BLaER1 (cell line): ENCODE results near the gene AMIGO3.
A peak's percentile ranks its signal among the peaks of the same experiment; 100 is the strongest.

Experiments used
- H3K27ac ChIP-seq: shearing (Covaris generic); formaldehyde crosslinking; 2 replicates; pipeline ENCODE4 v1.8.1; 2022
- H3K27me3 ChIP-seq: shearing (Covaris generic); formaldehyde crosslinking; 2 replicates; pipeline ENCODE4 v1.8.1; 2022
- H3K36me3 ChIP-seq: shearing (Covaris generic); formaldehyde crosslinking; 2 replicates; pipeline ENCODE4 v1.8.1; 2022
- H3K4me1 ChIP-seq: shearing (Covaris generic); formaldehyde crosslinking; 2 replicates; pipeline ENCODE4 v1.8.1; 2022
- H3K4me2 ChIP-seq: shearing (Covaris generic); formaldehyde crosslinking; 2 replicates; pipeline ENCODE4 v1.8.1; 2022
- H3K4me3 ChIP-seq: shearing (Covaris generic); formaldehyde crosslinking; 2 replicates; pipeline ENCODE4 v1.8.1; 2022
- H3K9ac ChIP-seq: shearing (Covaris generic); formaldehyde crosslinking; 2 replicates; pipeline ENCODE4 v1.8.1; 2022
- H3K9me3 ChIP-seq: shearing (Covaris generic); formaldehyde crosslinking; 2 replicates; pipeline ENCODE4 v1.8.1; 2022
- H4K20me1 ChIP-seq: shearing (Covaris generic); formaldehyde crosslinking; 2 replicates; pipeline ENCODE4 v1.8.1; 2022
- Cebpa-rat ChIP-seq: shearing (Covaris generic); IDR thresholded peaks from 2 replicates; pipeline ENCODE4 v1.8.1; 2022

Gene AMIGO3

GRCh38 chr3:49720855-49721595, 1.5 kb upstream of the AMIGO3 start:
- H3K4me2 ChIP-seq = no peak overlapping the region
- H3K4me1 ChIP-seq = peaks cover 55% of the 10 kb centered on the region
- TF ChIP-seq Cebpa-rat = no peak
- peaks cover 37% of the 10 kb centered on the region for H4K20me1 ChIP-seq
- no peaks in the 10 kb centered on the region for H3K27me3 ChIP-seq
- no peak overlapping the region for H3K4me3 ChIP-seq
- H3K36me3 ChIP-seq = peaks cover 55% of the 10 kb centered on the region
- H3K27ac ChIP-seq = no peak overlapping the region
- H3K9me3 ChIP-seq = no peaks in the 10 kb centered on the region
- H3K9ac ChIP-seq = no peak overlapping the region

- no peak for TF ChIP-seq Cebpa-rat
- Histone ChIP-seq H3K27ac (peak overlapping the region; percentile 45; the same call in 1 of the 2 replicates), H3K4me2 (peak overlapping the region; percentile 100), H4K20me1 (peaks cover 32% of the 10 kb centered on the region), H3K4me1 (peaks cover 52% of the 10 kb centered on the region), H3K27me3 (no peaks in the 10 kb centered on the region), H3K9ac (peak overlapping the region; percentile 66), H3K9me3 (no peaks in the 10 kb centered on the region), H3K36me3 (peaks cover 63% of the 10 kb centered on the region), H3K4me3 (peak overlapping the region; percentile 65)
Measured at GRCh38 chr3:49718858-49719213, 648 bp downstream of the AMIGO3 start.

- Histone ChIP-seq H3K4me2 (peak overlapping the region; percentile 100), H3K9ac (no peak overlapping the region; the same call in 1 of the 2 replicates), H3K27me3 (no peaks in the 10 kb centered on the region), H3K4me3 (peak overlapping the region; percentile 65), H3K4me1 (peaks cover 58% of the 10 kb centered on the region), H3K27ac (no peak overlapping the region), H3K9me3 (no peaks in the 10 kb centered on the region), H4K20me1 (peaks cover 27% of the 10 kb centered on the region), H3K36me3 (peaks cover 63% of the 10 kb centered on the region)
- TF ChIP-seq Cebpa-rat = no peak
Measured at GRCh38 chr3:49717959-49718857, 1.3 kb downstream of the AMIGO3 start.

GRCh38 chr3:49717211-49717958, 2.1 kb downstream of the AMIGO3 start:
- peaks cover 57% of the 10 kb centered on the region for H3K36me3 ChIP-seq
- H3K4me3 ChIP-seq = no peak overlapping the region
- no peaks in the 10 kb centered on the region for H3K9me3 ChIP-seq
- H3K4me2 ChIP-seq = peak overlapping the region; percentile 100
- TF ChIP-seq Cebpa-rat = no peak
- H3K27ac ChIP-seq = peak overlapping the region; percentile 43; the same call in 1 of the 2 replicates
- H3K9ac ChIP-seq = no peak overlapping the region; the same call in 1 of the 2 replicates
- no peaks in the 10 kb centered on the region for H3K27me3 ChIP-seq
- H4K20me1 ChIP-seq = peaks cover 19% of the 10 kb centered on the region
- H3K4me1 ChIP-seq = peaks cover 58% of the 10 kb centered on the region

- Histone ChIP-seq H3K27me3 (no peaks in the 10 kb centered on the region), H3K9me3 (no peaks in the 10 kb centered on the region), H3K9ac (no peak overlapping the region; the same call in 1 of the 2 replicates), H3K4me1 (peaks cover 61% of the 10 kb centered on the region), H3K27ac (peak overlapping the region; percentile 43; the same call in 1 of the 2 replicates), H4K20me1 (peaks cover 13% of the 10 kb centered on the region), H3K4me3 (no peak overlapping the region), H3K36me3 (peaks cover 51% of the 10 kb centered on the region), H3K4me2 (peak overlapping the region; percentile 100)
- no peak for TF ChIP-seq Cebpa-rat
Measured at GRCh38 chr3:49716691-49717210, 2.7 kb downstream of the AMIGO3 start.

- Histone ChIP-seq H3K4me1 (peaks cover 67% of the 10 kb centered on the region), H3K36me3 (peaks cover 48% of the 10 kb centered on the region), H3K27me3 (no peaks in the 10 kb centered on the region), H3K4me3 (no peak overlapping the region), H4K20me1 (peaks cover 13% of the 10 kb centered on the region), H3K4me2 (no peak overlapping the region), H3K9ac (no peak overlapping the region), H3K27ac (no peak overlapping the region), H3K9me3 (no peaks in the 10 kb centered on the region)
- TF ChIP-seq Cebpa-rat = no peak
Measured at GRCh38 chr3:49716169-49716568, 3.3 kb downstream of the AMIGO3 start.

GRCh38 chr3:49715611-49716121, 3.8 kb downstream of the AMIGO3 start:
- H3K27me3 ChIP-seq = no peaks in the 10 kb centered on the region
- TF ChIP-seq Cebpa-rat = no peak
- no peak overlapping the region for H3K9ac ChIP-seq
- H3K36me3 ChIP-seq = peaks cover 43% of the 10 kb centered on the region
- H3K9me3 ChIP-seq = no peaks in the 10 kb centered on the region
- no peak overlapping the region for H3K27ac ChIP-seq
- peaks cover 13% of the 10 kb centered on the region for H4K20me1 ChIP-seq
- no peak overlapping the region for H3K4me3 ChIP-seq
- H3K4me1 ChIP-seq = peaks cover 72% of the 10 kb centered on the region
- H3K4me2 ChIP-seq = no peak overlapping the region

GRCh38 chr3:49714728-49715550, 4.5 kb downstream of the AMIGO3 start:
- Histone ChIP-seq H3K4me2 (no peak overlapping the region), H3K27me3 (no peaks in the 10 kb centered on the region), H3K36me3 (peaks cover 38% of the 10 kb centered on the region), H3K9ac (no peak overlapping the region), H3K9me3 (no peaks in the 10 kb centered on the region), H3K27ac (peak overlapping the region; percentile 70; the same call in 1 of the 2 replicates), H3K4me1 (peaks cover 73% of the 10 kb centered on the region), H3K4me3 (no peak overlapping the region), H4K20me1 (peaks cover 13% of the 10 kb centered on the region)
- no peak for TF ChIP-seq Cebpa-rat
